HG03460 (cell line): ENCODE measurements around the gene FAM89B.

Experiments
- ATAC-seq: cut with Tn5 transposase; IDR thresholded peaks from one replicate; pipeline ENCODE4 v1.9.1; 2021; ENCODE audit not compliant: unreplicated experiment

The FAM89B gene

DNA sequence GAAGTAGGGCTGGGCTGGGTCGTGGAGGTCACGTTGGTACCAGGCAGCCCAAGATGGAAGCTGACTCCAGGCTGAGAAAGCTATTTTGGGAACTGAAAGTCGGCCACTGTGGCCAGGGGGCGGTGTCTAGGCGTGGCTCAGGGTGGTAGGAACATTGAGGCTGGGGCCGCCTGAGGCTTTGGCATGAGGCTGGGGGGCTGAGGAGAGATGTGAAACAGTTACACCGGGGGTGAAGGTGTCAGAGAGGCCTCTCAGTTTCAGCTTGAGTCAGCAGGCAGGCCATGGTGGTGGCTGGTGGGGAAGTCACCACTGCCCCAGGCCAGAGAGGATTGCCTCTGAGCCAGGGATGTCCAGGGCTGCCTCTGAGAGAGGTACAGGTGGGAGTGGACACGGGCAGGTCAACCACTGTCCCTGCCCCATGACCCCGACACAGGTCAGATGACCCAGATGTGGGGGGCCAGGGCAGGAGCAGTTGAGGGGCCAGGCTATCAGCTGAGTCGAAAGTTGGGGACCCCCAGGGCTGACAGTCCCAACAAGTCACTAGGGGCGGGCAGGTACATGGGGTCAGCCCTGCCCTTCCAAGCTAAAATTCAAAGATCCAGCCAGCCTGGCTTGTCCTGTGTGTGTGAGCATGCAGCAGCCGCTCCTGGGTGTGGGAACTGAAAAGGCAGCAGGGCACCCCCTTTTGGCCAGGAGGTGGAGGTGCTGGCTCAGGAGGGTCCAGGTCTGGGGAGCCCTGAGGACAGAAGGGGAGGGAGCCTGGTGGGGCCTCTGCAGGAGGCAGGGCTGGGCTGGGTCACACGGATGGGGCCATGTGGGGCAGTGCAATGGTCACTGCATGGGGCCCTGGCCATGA lies 16.1 kb downstream of the FAM89B start:
- peak; percentile 69 for ATAC-seq

DNA sequence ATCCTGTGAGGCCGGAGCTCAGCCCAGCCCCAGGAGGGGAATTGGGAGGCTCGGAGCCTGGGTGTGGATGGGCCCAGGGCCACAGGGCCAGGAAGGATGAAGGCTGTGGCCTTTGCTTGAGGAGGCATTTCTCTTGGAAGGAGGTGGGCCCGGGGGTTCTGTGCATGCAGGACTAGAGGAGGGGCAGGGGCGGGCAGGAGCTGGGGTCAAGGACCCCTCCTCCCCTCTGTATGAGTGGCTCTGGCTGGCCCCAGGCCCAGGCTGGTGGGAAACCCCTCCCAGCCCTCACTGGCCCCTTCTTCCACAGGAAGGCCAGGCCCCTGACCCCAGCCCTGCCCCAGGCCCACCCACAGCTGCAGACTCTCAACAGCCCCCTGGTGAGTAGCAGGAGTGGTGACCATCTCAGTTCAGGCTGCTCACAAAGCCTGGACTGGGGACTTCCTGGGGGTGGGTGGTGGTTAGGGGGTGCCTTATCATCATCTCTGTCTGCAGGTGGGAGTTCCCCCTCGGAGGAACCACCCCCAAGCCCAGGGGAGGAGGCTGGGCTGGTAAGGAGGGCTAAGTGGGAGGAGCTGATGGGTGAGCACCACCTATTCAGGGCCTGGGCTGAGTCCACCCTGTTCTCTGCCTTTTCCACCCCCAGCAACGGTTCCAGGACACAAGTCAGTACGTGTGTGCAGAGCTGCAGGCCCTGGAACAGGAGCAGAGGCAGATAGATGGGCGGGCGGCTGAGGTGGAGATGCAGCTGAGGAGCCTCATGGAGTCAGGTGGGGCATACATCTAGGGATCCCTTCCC lies 17.3 kb downstream of the FAM89B start:
- ATAC-seq: no peak

DNA sequence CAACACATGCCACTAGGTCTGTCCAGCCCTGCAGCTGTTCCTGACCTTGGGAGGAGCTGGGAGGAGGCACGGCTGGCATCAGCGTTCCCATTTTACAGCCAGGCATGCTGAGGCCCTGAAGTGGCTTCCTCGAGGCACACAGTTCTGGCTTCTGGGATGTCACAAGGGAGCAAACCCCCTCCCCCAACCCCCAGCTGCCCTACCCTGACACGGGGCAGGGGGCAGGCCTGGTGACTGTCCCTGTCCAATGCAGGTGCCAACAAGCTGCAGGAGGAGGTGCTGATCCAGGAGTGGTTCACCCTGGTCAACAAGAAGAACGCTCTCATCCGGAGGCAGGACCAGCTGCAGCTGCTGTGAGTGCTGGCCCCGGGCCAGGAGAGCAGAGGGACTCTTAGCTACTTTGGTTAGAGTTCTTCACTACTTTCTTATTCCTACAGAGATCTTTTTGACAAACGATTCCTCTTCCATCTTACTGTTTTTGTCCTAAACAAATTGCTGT lies 18.0 kb downstream of the FAM89B start:
- no peak for ATAC-seq

DNA sequence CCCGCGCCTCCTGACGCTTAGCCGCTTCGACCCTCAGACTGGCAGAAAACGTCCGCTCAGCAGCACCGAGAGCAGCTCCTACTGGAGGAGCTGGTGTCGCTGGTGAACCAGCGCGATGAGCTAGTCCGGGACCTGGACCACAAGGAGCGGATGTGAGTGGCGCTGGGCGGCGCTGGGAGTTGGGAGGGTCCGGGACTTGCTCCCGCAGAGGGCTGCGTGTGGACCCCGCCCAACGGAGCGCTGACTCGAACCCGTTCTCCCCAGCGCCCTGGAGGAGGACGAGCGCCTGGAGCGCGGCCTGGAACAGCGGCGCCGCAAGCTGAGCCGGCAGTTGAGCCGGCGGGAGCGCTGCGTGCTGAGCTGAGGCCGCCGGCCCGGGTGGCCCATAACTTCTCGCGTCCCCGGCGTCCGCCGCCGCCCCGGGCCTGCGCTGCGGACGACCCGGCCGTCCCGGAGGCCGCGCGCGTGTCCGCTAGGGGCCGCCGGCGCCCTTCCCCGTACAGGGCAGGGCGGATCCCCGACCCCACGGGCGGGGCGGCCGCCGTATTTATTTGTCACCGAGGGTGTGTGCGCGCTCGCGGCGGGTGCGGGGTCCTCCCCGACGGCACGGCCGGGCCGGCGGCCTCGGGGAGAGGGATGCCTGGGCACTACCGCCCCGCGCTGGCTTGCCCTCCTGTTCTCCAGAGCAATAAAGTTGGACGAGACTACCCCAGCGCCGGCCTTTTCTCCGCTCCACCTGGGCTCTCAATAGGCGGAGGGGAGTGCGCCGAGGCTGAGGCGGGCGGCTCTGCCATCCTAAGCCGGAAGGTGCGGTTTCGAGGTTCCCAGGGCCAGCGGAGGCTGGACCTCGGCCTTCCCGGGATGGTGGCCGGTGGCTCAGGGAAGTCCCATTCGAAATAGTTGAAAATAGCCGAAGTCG lies 19.9 kb downstream of the FAM89B start:
- ATAC-seq: no peak

DNA sequence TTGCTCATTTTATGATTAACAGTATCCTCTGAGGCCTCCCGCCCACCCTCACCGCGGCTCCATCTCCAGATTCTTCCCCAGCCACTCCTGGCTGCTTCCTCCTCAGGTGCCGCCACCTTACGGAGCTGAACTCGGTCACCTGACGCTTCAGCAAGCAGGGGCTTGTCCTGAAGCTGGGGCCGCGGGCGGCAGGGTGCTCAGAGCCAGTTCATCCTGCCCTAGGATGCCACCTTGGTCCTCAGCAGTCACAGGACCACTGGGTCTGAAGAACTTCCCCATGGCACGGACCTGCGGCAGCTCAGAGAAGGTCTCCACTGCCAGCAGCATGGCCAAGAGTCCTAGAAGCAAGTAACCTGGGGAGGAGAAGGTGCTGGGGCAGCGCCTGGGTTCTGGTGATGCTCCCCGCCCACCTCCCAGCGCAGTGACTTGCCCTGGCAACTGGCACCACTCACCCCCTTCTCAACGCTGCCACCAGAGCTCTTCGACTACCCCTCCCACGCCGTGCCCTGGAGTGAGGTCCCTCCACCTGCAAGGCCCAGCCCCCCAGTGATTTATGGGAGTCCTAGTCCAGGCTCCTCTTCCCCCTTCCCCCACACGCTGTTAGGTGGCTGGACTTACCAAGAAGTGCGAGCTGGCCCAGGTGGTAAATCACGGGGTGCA lies 20.6 kb downstream of the FAM89B start:
- ATAC-seq: no peak

DNA sequence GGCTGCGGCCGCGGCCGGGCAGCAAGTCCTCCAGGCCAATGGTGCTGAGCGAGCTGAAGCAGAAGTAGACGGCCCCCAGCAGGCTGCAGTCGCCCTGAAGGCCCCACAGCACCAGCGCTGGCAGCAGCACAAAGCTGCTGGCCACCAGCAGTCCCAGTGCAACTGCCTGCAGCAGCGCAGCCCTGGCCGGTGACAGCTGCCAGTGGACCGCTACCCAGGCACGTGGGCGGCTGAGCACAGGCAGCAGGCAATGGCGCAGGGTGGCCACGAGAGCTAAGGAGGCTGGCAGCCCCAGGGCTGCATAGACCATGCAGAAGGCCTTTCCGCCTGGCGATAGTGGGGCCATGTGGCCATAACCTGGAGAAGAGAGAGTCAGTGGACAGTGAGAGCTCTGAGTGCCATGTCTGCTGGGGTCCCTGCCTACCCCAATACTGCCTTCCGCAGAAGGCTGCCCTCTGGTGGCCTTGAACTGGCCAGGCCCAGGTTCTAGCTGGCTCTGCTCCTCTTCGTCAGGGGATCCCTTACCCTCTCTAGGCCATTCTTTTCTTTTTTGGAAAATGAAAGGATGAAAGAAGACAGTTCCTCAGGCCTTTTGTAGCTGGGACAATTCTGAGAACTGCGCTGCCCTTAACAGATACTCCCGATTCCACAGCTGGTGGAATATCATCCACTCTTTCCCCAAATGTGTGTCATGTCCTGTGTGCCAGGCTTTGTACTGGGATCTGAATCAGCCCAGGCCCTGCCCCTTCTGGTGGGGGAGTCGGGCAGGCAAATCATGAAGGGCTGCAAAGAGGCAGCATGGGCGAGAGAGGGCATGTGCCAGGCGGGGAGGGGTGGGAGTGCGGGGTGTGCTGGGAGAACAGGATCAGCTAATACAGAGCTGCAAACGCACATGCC lies 21.4 kb downstream of the FAM89B start:
- no peak for ATAC-seq

DNA sequence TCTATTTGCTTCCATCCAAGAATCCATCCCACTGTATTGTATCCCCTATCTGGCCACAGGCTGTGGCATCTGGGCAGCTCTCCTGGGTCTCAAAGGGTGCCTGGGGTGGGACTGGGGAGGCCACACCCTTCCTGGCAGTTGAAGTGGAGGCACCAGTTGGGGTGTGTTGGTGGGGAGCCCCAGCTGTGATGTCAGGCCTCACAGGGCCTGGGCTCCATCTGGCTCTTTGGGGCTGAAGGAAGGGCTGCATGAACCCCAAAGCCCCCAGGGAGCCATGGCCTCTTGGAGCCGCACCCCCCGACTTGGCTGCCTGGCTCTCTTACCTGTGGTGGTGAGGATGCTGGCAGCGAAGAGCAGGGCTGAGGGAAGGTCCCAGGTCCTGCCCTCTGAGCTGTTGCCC lies 22.8 kb downstream of the FAM89B start:
- no peak for ATAC-seq

DNA sequence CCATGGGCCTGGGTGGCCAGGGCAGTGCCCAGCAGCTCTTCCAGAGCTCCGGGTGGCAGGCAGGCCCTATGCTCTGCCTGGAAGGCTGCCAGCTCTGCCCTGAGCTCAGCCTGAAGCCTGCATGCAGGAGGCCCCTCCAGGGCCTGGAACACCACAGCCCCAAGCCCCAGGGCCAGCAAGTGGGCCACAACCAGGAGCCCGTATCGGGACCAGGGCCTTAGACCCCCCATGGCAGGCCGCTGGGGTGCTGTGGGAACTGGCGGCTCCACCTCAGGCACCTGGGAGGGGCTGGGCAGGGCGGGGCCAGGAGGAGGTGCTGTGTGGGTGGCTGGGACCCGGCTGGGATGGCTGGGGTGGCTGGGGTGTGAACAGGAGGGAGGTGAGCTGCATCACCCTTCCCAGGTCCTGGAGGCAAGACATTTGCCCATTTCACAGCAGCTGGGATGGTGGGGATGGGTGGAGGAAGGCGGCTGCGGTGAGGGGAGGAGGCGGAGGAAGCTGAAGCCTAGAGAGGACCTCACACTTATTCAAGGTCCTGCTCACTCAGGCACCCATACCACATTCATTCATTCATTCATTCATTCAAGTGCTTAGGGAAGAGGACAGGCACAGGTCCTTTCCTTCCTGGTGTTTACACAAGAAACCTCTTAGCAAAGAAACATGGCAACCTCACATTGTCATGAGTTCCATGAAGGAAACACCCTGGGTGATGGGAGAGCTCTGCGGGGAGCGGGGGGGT lies 23.4 kb downstream of the FAM89B start, which contains the start of gene KCNK7:
TSS of gene KCNK7 (minus strand) at position 258 of the 739 bp plus-strand sequence. CDS start at position 230, 28 bp downstream.
- no peak for ATAC-seq

DNA sequence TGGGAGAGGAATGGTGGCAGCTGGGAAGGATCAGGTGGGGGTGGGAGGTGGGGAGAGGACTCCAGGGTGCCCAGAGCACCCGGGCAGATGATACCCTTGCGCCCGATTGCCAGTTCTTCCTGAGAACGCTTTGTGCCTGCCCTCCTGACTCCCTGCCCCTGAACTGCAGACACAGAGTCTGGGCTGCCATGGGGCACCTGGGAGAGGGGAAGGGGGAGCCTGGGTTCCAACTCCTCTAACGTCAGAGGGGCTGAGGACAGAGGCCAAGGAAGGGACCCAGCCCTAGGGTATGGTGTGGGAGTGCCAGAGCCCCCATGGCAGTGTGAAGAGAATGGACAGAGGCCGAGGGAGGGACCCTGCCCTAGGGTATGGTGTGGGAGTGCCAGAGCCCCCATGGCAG lies 24.2 kb downstream of the FAM89B start:
- no peak for ATAC-seq

DNA sequence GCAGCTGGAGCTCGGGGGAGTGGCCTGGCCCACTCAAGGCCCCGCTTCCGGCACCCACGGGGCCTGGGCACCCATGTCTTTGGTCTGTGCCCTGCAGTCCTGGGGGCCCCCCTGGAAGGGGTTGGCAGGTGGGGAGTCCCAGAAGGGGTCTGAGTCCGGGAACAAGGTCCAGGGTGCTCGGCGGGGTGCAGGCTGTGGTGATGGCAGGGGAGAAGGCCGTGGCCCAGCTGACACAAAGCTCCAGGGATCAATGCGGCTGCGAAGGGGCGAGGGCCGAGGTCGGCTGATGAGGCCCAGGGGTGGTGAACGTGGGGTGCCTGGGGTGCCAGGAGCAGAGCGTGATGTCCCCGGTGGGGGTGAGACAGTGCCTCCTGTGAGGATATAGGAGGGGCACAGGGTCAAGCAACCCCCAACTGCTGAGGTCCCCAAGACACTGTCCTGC lies 25.9 kb downstream of the FAM89B start:
- no peak for ATAC-seq

DNA sequence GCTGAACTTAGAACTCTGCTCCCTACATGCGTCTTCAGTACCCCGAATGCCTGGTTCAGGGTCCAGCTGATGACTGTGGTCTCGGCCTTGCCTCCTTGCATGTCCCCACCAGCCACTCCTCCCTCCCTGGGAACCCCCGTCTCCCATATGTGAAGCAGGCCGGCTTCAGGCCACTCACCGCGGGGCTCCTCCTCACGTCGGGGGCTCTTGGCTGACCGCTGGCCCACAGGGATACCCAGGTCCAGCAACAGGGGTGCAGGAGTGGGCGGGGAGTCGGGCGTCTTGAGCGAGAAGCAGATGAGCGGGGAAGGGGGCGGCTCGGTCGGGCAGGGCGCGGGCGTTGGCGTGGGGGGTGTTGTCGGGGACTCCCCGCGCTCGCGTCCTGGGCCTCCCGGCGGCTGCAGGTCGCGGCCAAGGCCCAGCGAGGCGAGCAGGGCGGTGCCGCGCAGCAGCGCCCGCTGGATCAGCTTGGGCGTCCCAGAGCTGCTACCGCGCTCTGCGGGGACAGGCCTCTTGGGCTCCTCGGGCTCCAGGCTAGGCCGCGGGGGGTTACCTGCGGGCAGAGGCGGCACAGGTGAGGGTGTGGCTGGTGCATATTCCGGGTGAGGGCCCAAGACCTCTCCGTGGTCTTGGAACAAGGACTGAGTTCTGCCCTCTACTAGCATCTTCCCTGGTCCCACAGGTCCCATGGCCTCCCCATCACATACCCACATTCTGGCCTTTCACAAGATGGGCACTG lies 27.0 kb downstream of the FAM89B start:
- ATAC-seq: no peak

DNA sequence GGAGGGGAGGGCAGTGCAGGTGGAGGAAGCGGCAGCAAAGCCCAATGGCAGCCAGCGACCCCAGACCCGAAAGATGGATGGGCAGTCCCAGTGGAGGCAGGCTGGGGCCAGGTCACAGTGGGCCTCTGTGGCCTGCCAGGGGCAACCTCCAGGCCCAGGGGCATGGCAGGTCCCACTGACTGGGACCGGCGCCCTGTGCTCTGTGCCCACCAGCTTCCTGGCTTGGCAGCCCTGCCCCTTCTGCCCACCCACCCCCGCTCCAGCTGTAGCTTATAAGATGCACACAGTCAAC lies 27.6 kb downstream of the FAM89B start:
- no peak for ATAC-seq

DNA sequence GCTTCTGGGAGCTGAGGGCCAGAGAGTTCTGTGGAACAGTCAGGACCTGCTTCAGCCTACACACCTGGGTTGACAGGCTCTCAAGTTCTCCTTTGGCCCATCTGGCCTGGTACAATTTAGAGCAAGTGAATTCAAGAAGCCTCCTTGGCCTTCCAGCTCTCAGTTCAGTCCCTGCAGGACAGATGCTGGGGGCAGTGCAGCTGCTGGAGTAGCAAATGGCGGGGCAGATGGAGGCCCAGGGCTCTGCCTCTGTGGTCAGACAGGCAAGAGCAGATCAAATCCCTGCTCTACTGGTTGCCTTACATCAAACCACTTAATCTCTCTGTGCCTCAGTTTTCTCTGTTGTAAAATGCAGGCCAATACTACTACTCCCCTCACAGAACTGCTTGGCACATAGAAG lies 31.9 kb downstream of the FAM89B start:
- ATAC-seq: no peak

DNA sequence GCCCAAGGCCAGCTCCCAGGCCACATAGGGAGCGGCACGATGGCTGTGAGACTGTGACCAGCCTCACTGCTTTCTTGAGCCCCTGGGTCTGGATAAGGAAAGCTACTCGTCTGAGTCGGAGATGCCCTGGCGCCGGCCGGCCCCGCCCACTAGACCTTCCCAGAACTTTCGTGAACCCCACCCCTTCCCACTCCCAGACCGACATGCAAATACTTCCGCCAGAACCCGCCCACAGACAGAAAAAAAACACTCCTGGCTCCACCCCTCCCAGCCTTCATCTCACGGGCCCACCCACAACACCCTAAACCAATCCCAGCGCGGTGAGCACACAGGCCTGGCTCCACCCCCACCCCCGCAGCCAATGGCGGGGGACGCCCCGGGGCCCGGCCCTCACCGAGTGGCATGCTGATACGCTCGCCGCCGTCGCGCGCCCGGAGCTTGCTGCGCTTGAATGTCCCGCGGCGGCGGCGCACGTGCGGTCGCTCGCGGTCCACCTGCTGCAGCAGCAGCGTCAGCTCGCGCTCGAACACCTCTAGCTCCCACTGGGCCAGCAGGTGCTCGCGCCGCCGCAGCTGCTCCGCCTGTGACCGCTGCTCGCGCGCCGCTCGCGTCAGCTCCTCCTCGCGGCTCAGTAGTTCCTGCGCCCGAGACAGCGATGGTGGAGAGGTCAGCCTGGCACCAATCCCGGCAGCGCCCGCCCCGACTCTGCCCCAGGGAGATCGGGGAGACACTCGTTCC lies 34.7 kb downstream of the FAM89B start:
- ATAC-seq: no peak

DNA sequence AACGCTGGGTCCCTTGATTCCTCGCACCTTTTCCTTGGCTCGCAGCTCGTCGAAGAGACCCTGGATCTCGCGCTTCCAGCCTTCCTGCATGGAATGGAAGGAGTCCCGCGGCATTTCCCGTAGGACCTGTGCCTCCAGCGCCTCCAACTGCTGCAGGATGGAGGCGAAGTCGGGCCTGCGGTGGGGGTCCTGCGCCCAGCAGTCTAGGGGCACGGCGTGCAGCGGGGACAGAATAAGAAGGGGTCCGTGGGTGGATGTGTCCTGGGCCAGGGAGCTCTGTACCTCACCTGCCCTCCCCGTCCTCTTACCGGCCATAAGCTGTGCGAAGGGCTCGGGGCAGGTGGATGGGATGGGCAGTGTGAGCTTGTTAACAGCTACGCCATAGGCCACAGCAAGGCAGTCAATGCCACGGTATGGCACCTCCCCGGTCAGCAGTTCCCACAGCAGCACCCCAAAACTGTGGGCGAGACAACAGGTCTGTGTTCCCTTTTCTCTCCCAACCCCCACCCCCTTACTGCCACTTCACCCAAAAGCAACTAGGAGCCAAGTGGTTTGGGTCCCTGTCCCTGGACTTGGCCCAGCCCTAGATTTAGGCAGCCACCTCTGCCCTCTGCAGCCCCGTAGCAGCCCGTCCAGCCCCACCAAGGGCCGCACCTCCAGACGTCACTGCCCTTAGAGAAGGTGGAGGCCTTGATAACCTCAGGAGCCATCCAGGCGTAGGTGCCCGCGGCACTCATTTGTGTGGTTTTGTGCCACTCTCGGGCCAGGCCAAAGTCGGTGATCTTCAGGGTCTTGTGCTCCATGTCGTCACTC lies 35.5 kb downstream of the FAM89B start:
- ATAC-seq: no peak

DNA sequence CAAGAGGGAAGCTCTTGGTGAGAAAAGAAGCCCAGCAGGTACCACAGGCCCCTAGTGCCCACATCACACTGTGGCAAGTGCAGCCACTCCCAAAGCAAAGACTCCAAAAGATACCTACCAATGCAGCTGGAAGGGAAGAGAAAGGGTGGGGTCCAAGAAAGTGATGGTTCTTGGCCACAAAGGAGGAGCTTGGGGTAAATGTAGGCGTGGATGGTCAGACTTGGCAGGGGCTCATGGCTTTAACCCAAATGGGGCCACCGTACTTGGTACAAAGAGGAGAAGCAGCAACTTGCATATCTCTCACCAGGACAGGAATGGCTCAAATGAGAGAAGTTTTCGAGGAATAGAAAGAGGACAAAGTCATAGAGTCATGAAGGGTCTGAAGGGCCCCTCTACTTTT lies 36.9 kb downstream of the FAM89B start:
- ATAC-seq: no peak

DNA sequence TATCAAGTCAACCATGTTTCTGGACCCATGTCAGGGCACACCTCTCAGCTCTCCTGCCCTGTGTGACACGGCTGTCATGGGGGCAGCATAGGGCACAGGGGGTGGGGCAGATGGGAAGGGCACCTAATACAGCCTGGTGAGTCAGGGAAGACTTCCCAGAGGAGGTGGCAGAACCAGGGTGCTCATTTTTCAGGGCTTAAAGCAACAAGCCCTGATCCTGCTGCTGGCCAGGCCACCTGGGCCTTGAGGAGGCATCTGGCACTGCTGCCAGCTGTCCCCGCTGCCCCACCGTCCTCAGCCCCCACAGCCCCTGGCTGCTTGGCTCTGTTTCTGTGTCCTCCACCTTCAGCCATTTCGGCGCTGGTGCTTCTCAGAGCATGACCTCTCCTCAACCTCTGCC lies 37.3 kb downstream of the FAM89B start:
- no peak for ATAC-seq
